Aorta (tissue), 5 donors: Measurements from ENCODE around the gene DEFB124. TPM values are rescaled to one million over a fixed set of nuclear protein-coding genes. Genes with fewer than 3 reads are reported as not detected.
"Not testable (repeated sequence)": the region's sequence is repeated elsewhere in the genome, so short reads cannot be mapped to it uniquely, and the experiment has no call there.

Experiments used
- ATAC-seq: fragments of 200-7000 bp; cut with Tn5 transposase; one replicate; pipeline ENCODE4 v1.9.1; 2022; ENCODE audit warnings: moderate library complexity; ENCODE audit not compliant: low FRiP score
- DNase-seq, 2 donors: peaks; one replicate each; pipeline ENCODE4 v3.0.0-alpha.2; 2020
- H3K27ac ChIP-seq, 2 donors: one replicate each; pipeline ENCODE4 v1.5.1; 2013; ENCODE audit warnings: low read length in 2 of 2, mild to moderate bottlenecking in 2 of 2, moderate library complexity in 2 of 2, control low read depth in 1 of 2, inconsistent platforms in 1 of 2, low read depth in 1 of 2
- H3K27me3 ChIP-seq, 2 donors: one replicate each; pipeline ENCODE4 v1.6.1; 2013; ENCODE audit warnings: control low read depth in 1 of 2, low read length in 1 of 2, mild to moderate bottlenecking in 1 of 2, moderate library complexity in 1 of 2; ENCODE audit not compliant: insufficient read depth in 2 of 2, control insufficient read depth in 1 of 2
- H3K36me3 ChIP-seq, 2 donors: one replicate each; pipeline ENCODE4 v1.6.1; 2013; ENCODE audit warnings: control low read depth in 1 of 2, low read length in 1 of 2, mild to moderate bottlenecking in 1 of 2; ENCODE audit not compliant: insufficient read depth in 2 of 2, control insufficient read depth in 1 of 2
- H3K4me1 ChIP-seq, 2 donors: one replicate each; pipeline ENCODE4 v1.6.1; 2013; ENCODE audit warnings: low read length in 2 of 2, control low read depth in 1 of 2, mild to moderate bottlenecking in 1 of 2, moderate library complexity in 1 of 2; ENCODE audit not compliant: insufficient read depth in 2 of 2, control insufficient read depth in 1 of 2
- H3K4me3 ChIP-seq, 2 donors: one replicate each; pipeline ENCODE4 v1.5.1; 2013; ENCODE audit warnings: low read length in 2 of 2, control low read depth in 1 of 2, mild to moderate bottlenecking in 1 of 2
- H3K9me3 ChIP-seq: one replicate; pipeline ENCODE4 v1.6.1; 2013; ENCODE audit warnings: mild to moderate bottlenecking, low read length; ENCODE audit not compliant: control insufficient read depth
- WGBS, 2 donors: extraction: QIAGEN DNeasy Blood & Tissue Kit; methylation state at CpG; one replicate each; pipeline ENCODE4 v1.1.7; 2013; 5-methylcytosine and 5-hydroxymethylcytosine counted together
- intact Hi-C, 2 donors: fragments of 100-400 bp; cut with DNase I; formaldehyde crosslinking; loops; one replicate each; pipeline versions ENCODE4 v1.14.2 to v1.15.0; 2022
- long read RNA-seq, 2 donors: library from polyadenylated mRNA; unstranded; transcript quantifications; one replicate each; pipeline ENCODE4 v2.0.0, GENCODE V29; 2020 to 2021
- polyA plus RNA-seq, 2 donors: library from polyadenylated mRNA; stranded (reverse); fragments of 200-250 nt; gene quantifications; one replicate each; pipeline ENCODE4 v1.2.3, GENCODE V29; 2013
- total RNA-seq, 2 donors: library from RNA; stranded (reverse); fragmentation: NEBNext Ultra II Directional; extraction: Animal tissue kit (Norgen Biotek cat#: 25700); gene quantifications; one replicate each; pipeline ENCODE4 v1.2.1, GENCODE V29; 2021
- donor health status: healthy with polysubstance abuse.
- donor health status: Bipolar disorder and iron deficiency.
- donor health status: DM: no; HTN: no; CAD: no.
- donor health status: DM: no; HTN: no; CAD: no.
- donor health status: DM: yes; HTN: yes; CAD: no.

DEFB124 gene
- total RNA-seq, result 1 to 10 TPM; 1.6 to 7.6 TPM
- polyA plus RNA-seq, result not detected
- long read RNA-seq, donor 1, partial matches to known transcripts, result 1 of 1 reads
- long read RNA-seq, donor 1, other reads (novel, unspliced or antisense), result 0 of 1 reads
- long read RNA-seq, donor 2, partial matches to known transcripts, result 0 of 1 reads
- long read RNA-seq, donor 2, other reads (novel, unspliced or antisense), result 1 of 1 reads

DNA sequence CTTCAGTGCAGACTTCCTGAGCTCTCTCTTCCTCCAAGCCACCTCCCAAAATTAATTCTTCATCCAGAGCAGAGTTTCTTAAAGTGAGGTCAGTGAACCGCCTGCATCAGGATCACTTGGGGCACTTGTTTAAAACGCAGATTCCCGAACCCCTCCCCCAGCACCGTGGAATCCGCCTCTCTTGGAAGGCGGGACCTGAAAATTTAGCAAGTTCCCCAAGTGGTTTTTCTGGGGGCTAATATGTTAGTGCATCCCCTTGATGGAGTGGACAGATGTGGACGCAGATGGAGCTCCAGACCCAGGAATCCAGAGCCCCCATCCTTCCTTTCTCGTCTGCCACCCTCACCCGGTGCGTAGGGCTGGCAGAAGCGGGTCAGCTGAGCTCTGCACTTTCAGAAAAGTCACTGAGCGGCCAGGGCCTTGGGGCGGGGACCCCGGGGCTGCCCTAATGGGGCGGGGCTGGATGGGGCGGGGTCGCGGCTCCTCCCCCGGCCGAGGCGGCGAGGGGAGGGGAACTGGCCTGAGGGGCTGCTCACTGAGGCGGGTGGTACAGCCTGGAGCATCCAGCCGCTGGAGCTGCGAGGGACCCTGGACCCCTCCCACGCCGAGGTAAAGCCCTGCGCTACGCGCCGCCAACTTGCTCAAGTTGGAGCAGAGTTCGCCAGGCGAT is at the start of gene DEFB124, which contains the start of gene REM1:
Gene DEFB124, minus strand, starts transcription at position 370 of the 670 bp plus-strand sequence. CDS start 2,114 bp downstream, outside the sequence.
Gene REM1, plus strand, starts transcription at position 531 of the 670 bp plus-strand sequence. CDS start 1,158 bp downstream, outside the sequence.
- no peaks in the 10 kb centered on the region for H3K9me3 ChIP-seq
- H3K4me1 ChIP-seq, result no peaks in the 10 kb centered on the region
- intact Hi-C loops, result no loop called here
- DNase-seq (peak; percentile 76 to 91), ATAC-seq (peak; percentile 94)
- peak within 1 kb of the TSS in 1 of 2 donors; percentile 49 for H3K27ac ChIP-seq
- H3K27me3 ChIP-seq, result no peaks in the 10 kb centered on the region
- no peaks in the 10 kb centered on the region for H3K36me3 ChIP-seq
- 0 to 1% methylated on average over 31 to 33 of the region's 33 CpGs for WGBS, 2 donors
- peak within 1 kb of the TSS; percentile 42 to 56 for H3K4me3 ChIP-seq

GRCh38 chr20:31523361-31524283 is 48.7 kb upstream of the DEFB124 start:
- intact Hi-C loops, result no loop called here
- WGBS, 2 donors, result 91 to 92% methylated on average over 8 of the region's 8 CpGs

DNA sequence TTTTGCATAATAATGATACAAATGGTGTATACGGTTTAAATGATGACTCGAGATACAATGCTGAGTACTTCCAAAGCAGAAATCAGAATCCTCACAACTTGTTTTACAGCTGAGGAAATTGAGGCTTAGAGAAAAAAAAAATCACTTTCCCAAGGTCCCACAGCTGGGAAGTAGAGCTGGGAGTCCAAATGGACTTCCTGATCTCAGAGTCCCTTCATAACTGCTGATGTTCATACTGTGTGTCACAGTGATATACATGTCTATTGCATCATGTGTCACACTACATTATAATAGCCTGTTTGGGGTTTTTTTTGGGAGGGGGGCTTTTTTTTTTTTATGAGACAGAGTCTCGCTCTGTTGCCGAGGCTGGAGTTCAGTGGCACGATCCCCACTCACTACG is 47.8 kb upstream of the DEFB124 start:
- DNase-seq (no peak), ATAC-seq (no peak)
- intact Hi-C loops, result no loop called here
- Histone ChIP-seq H3K27ac (no peak overlapping the region), H3K4me1 (peaks cover 0 to 1% of the 10 kb centered on the region in 2 donors), H3K27me3 (no peaks in the 10 kb centered on the region), H3K9me3 (no peaks in the 10 kb centered on the region), H3K36me3 (peaks cover 0 to 4% of the 10 kb centered on the region in 2 donors), H3K4me3 (no peak overlapping the region)
- WGBS, 2 donors, result 81 to 87% methylated on average over 6 of the region's 6 CpGs

More at GRCh38 chr20:31523361-31524283, 48.7 kb upstream of the DEFB124 start:
- Histone ChIP-seq H3K9me3 (no peaks in the 10 kb centered on the region), H3K27ac (no peak overlapping the region), H3K4me1 (peaks cover 0 to 1% of the 10 kb centered on the region in 2 donors), H3K4me3 (no peak overlapping the region), H3K27me3 (no peaks in the 10 kb centered on the region), H3K36me3 (peaks cover 0 to 4% of the 10 kb centered on the region in 2 donors)
- ATAC-seq, result peak; percentile 58
- DNase-seq, result peak in 1 of 2 donors; percentile 70

DNA sequence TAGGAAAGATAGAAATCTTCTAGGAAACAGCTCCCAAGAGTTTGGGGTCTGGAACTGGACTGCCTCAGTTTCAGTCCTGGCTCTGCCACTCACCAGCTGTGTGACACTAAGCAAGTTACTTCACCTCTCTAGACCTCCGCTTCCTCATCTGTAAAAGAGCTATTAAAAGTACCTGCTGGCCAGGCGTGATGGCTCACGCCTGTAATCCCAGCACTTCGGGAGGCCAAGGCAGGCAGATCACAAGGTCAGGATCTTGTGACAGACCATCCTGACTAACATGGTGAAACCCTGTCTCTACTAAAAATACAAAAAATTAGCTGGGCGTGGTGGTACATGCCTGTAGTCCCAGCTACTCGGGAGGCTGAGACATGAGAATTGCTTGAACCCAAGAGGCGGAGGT is 46.3 kb upstream of the DEFB124 start:
- H3K4me1 ChIP-seq, H3K4me3 ChIP-seq, H3K27ac ChIP-seq, ATAC-seq, DNase-seq, H3K36me3 ChIP-seq, H3K27me3 ChIP-seq, H3K9me3 ChIP-seq, intact Hi-C loops: not testable (repeated sequence)
- 89 to 91% methylated on average over 7 of the region's 7 CpGs for WGBS, 2 donors

- intact Hi-C loops, result no loop called here
- no peak overlapping the region for H3K4me3 ChIP-seq
- no peak overlapping the region for H3K27ac ChIP-seq
- ATAC-seq, result no peak
- no peaks in the 10 kb centered on the region for H3K9me3 ChIP-seq
- no peaks in the 10 kb centered on the region for H3K27me3 ChIP-seq
- 62 to 64% methylated on average over 4 of the region's 4 CpGs for WGBS, 2 donors
- peak in 1 of 2 donors; percentile 70 for DNase-seq
- H3K36me3 ChIP-seq, result no peaks in the 10 kb centered on the region
- peaks cover 3 to 4% of the 10 kb centered on the region in 2 donors for H3K4me1 ChIP-seq
Observed at GRCh38 chr20:31517373-31517772, 42.4 kb upstream of the DEFB124 start.

DNA sequence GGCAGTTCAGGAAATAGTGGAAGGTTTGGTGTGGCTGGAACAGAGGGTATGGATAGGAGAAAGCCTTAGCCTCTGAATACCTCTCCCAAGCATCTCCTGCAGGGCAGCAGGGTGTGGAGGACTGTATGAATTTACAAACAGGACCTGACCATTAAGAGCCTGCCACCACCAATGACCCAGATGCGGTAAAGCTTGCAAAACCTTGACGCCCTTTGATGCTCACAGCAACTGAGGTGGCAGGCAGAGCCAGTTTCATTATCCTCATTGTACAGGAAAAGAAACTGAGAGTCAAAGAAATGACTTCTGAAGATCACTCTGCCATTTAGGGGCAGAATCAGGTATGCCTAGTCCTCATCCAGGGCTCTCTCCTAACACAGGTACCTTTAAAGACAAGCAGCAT is 41.7 kb upstream of the DEFB124 start:
- H3K36me3 ChIP-seq, result no peaks in the 10 kb centered on the region
- H3K9me3 ChIP-seq, result no peaks in the 10 kb centered on the region
- H3K4me3 ChIP-seq, result no peak overlapping the region
- DNase-seq (peak in 1 of 2 donors; percentile 17), ATAC-seq (no peak)
- no peaks in the 10 kb centered on the region for H3K27me3 ChIP-seq
- H3K4me1 ChIP-seq, result peaks cover 3 to 4% of the 10 kb centered on the region in 2 donors
- H3K27ac ChIP-seq, result no peak overlapping the region
- WGBS, 2 donors, result 91% methylated on average over 2 of the region's 2 CpGs
- intact Hi-C loops, result no loop called here

GRCh38 chr20:31516166-31516565 is 41.2 kb upstream of the DEFB124 start:
- Histone ChIP-seq H3K36me3 (no peaks in the 10 kb centered on the region), H3K27ac (no peak overlapping the region), H3K4me1 (peaks cover 3 to 4% of the 10 kb centered on the region in 2 donors), H3K4me3 (no peak overlapping the region), H3K9me3 (no peaks in the 10 kb centered on the region), H3K27me3 (no peaks in the 10 kb centered on the region)
- no peak for ATAC-seq
- WGBS, 2 donors, result 85 to 87% methylated on average over 4 of the region's 4 CpGs
- DNase-seq, result no peak
- intact Hi-C loops, result no loop called here

DNA sequence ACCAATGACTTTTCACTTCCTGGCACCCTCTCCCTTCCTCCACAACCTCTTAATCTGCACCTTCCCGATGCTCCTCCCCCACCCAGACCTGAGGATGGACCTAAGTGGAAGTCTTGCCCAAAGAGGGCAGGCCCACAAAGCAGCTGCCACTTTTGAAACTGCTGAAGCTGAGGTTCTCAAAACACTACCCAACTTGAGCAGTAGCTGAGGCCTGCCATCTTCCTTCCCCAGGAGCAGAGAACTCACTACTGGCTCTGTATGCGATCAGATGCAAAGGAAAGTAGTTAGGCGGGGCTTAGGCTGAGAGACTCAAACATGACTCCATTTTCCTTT is 40.8 kb upstream of the DEFB124 start:
- peaks cover 3 to 4% of the 10 kb centered on the region in 2 donors for H3K4me1 ChIP-seq
- WGBS, 2 donors, result 86% methylated on average over 3 of the region's 3 CpGs
- ATAC-seq (no peak), DNase-seq (peak in 1 of 2 donors; percentile 46)
- no peaks in the 10 kb centered on the region for H3K9me3 ChIP-seq
- no peaks in the 10 kb centered on the region for H3K27me3 ChIP-seq
- no peak overlapping the region for H3K27ac ChIP-seq
- peak overlapping the region in 1 of 2 donors; percentile 67 for H3K4me3 ChIP-seq
- intact Hi-C loops, result no loop called here
- H3K36me3 ChIP-seq, result no peaks in the 10 kb centered on the region
